SK-N-SH treated with all-trans-retinoic acid at 6 μM for 48 hours (cell line): ENCODE results near the gene OR2S2.

Experiments used
- ATAC-seq: fragments of 200-7000 bp; cut with Tn5 transposase; 3 replicates; pipeline ENCODE4 v1.9.1; 2020; ENCODE audit warnings: mild to moderate bottlenecking, moderate library complexity
- ARNTL ChIP-seq: fragments of 450-650 bp; formaldehyde crosslinking; IDR thresholded peaks from 2 replicates; pipeline ENCODE4 v1.5.0; 2020; ENCODE audit warnings: low read depth, mild to moderate bottlenecking, moderate library complexity, borderline replicate concordance
- BACH2 ChIP-seq: fragments of 250-450 bp; sonication (Bioruptor Pico); IDR thresholded peaks from 2 replicates; pipeline ENCODE4 v1.9.0; 2021; ENCODE audit warnings: mild to moderate bottlenecking, borderline replicate concordance
- CREB5 ChIP-seq: fragments of 250-450 bp; sonication (Bioruptor Pico); IDR thresholded peaks from 2 replicates; pipeline ENCODE4 v1.5.1; 2020; ENCODE audit warnings: low read depth, mild to moderate bottlenecking, moderate library complexity
- CSDC2 ChIP-seq: fragments of 250-450 bp; sonication (Bioruptor Pico); IDR thresholded peaks from 2 replicates; pipeline ENCODE4 v1.5.0; 2020; ENCODE audit warnings: mild to moderate bottlenecking, moderate library complexity
- CSRNP3 ChIP-seq: fragments of 250-450 bp; sonication (Bioruptor Pico); IDR thresholded peaks from 2 replicates; pipeline ENCODE4 v1.5.1; 2021; ENCODE audit warnings: mild to moderate bottlenecking, moderate library complexity
- GLIS3 ChIP-seq: fragments of 250-450 bp; sonication (Bioruptor Pico); IDR thresholded peaks from 2 replicates; pipeline ENCODE4 v1.5.0; 2020; ENCODE audit warnings: mild to moderate bottlenecking, moderate library complexity
- ISL1 ChIP-seq: fragments of 250-450 bp; sonication (Bioruptor Pico); IDR thresholded peaks from 2 replicates; pipeline ENCODE4 v2.1.2; 2022; ENCODE audit warnings: mild to moderate bottlenecking, moderate library complexity
- PATZ1 ChIP-seq: fragments of 250-450 bp; sonication (Bioruptor Pico); IDR thresholded peaks from 2 replicates; pipeline ENCODE4 v1.8.0; 2020; ENCODE audit warnings: mild to moderate bottlenecking, moderate library complexity, borderline replicate concordance
- POU6F1 ChIP-seq: fragments of 250-450 bp; sonication (Bioruptor Pico); IDR thresholded peaks from 2 replicates; pipeline ENCODE4 v1.8.0; 2021; ENCODE audit warnings: low read depth, mild to moderate bottlenecking, moderate library complexity, borderline replicate concordance
- PPARA ChIP-seq: fragments of 250-450 bp; sonication (Bioruptor Pico); IDR thresholded peaks from 2 replicates; pipeline ENCODE4 v1.5.0; 2020; ENCODE audit warnings: mild to moderate bottlenecking, borderline replicate concordance
- RARB ChIP-seq: fragments of 250-450 bp; sonication (Bioruptor Pico); IDR thresholded peaks from 2 replicates; pipeline ENCODE4 v1.8.0; 2021; ENCODE audit warnings: mild to moderate bottlenecking, moderate library complexity
- SNAI2 ChIP-seq: fragments of 250-450 bp; sonication (Bioruptor Pico); IDR thresholded peaks from 2 replicates; pipeline ENCODE4 v1.5.0; 2020; ENCODE audit warnings: mild to moderate bottlenecking, moderate library complexity
- TCF4 ChIP-seq: fragments of 250-450 bp; sonication (Bioruptor Pico); IDR thresholded peaks from 2 replicates; pipeline ENCODE4 v1.8.0; 2021; ENCODE audit warnings: mild to moderate bottlenecking, moderate library complexity, borderline replicate concordance
- TOX ChIP-seq: fragments of 250-450 bp; sonication (Bioruptor Pico); IDR thresholded peaks from 2 replicates; pipeline ENCODE4 v1.8.0; 2021; ENCODE audit warnings: mild to moderate bottlenecking, moderate library complexity, borderline replicate concordance
- TSHZ2 ChIP-seq: fragments of 250-450 bp; sonication (Bioruptor Pico); IDR thresholded peaks from 2 replicates; pipeline ENCODE4 v1.5.0; 2020; ENCODE audit warnings: mild to moderate bottlenecking, moderate library complexity
- ZC3H10 ChIP-seq: fragments of 250-450 bp; sonication (Bioruptor Pico); IDR thresholded peaks from 2 replicates; pipeline ENCODE4 v1.5.1; 2021; ENCODE audit warnings: mild to moderate bottlenecking, moderate library complexity
- ZFP3 ChIP-seq: fragments of 250-450 bp; sonication (Bioruptor Pico); IDR thresholded peaks from 2 replicates; pipeline ENCODE4 v1.5.0; 2020; ENCODE audit warnings: mild to moderate bottlenecking, moderate library complexity
- ZFP30 ChIP-seq: fragments of 450-650 bp; formaldehyde crosslinking; IDR thresholded peaks from 2 replicates; pipeline ENCODE4 v1.5.0; 2022; ENCODE audit warnings: mild to moderate bottlenecking, moderate library complexity
- ZNF565 ChIP-seq: fragments of 450-650 bp; formaldehyde crosslinking; conservative IDR thresholded peaks from 2 replicates; pipeline ENCODE4 v1.5.0; 2020; ENCODE audit warnings: low read depth, mild to moderate bottlenecking, moderate library complexity
- ZNF70 ChIP-seq: fragments of 450-650 bp; formaldehyde crosslinking; IDR thresholded peaks from 2 replicates; pipeline ENCODE4 v1.5.0; 2020; ENCODE audit warnings: mild to moderate bottlenecking, moderate library complexity

Gene OR2S2

GRCh38 chr9:35920051-35920620, 37.8 kb downstream of the OR2S2 start:
- ATAC-seq: no peak
- TF ChIP-seq GLIS3 (no peak), ISL1 (CRISPR knock-in tag) (no peak), BACH2 (no peak), PPARA (no peak), ZC3H10 (no peak), ZFP3 (no peak), ZFP30 (no peak), ZNF565 (CRISPR knock-in tag) (no peak), CSDC2 (CRISPR knock-in tag) (no peak), ARNTL (no peak), RARB (CRISPR knock-in tag) (no peak), CREB5 (no peak), PATZ1 (CRISPR knock-in tag) (no peak)

- no peak for TF ChIP-seq BACH2
- no peak for TF ChIP-seq PATZ1 (CRISPR knock-in tag)
- no peak for TF ChIP-seq ZC3H10
- no peak for TF ChIP-seq CSRNP3 (CRISPR knock-in tag)
- TF ChIP-seq POU6F1: no peak
- TF ChIP-seq ARNTL: no peak
- TF ChIP-seq CSDC2 (CRISPR knock-in tag): no peak
- TF ChIP-seq PPARA: no peak
- no peak for TF ChIP-seq SNAI2 (CRISPR knock-in tag)
- no peak for TF ChIP-seq ZFP3
- TF ChIP-seq TCF4 (CRISPR knock-in tag): no peak
- no peak for TF ChIP-seq ZNF565 (CRISPR knock-in tag)
- TF ChIP-seq TOX (CRISPR knock-in tag): no peak
- no peak for TF ChIP-seq ZFP30
- no peak for TF ChIP-seq GLIS3
- no peak for ATAC-seq
Measured at GRCh38 chr9:35919212-35920008, 38.5 kb downstream of the OR2S2 start.

- no peak for ATAC-seq
- TF ChIP-seq SNAI2 (CRISPR knock-in tag): no peak
- TF ChIP-seq TOX (CRISPR knock-in tag): no peak
- no peak for TF ChIP-seq ZNF70 (CRISPR knock-in tag)
- no peak for TF ChIP-seq POU6F1
- no peak for TF ChIP-seq BACH2
- no peak for TF ChIP-seq ZNF565 (CRISPR knock-in tag)
- no peak for TF ChIP-seq ISL1 (CRISPR knock-in tag)
- TF ChIP-seq CREB5: no peak
- TF ChIP-seq ZFP3: no peak
- no peak for TF ChIP-seq TSHZ2
- TF ChIP-seq ZFP30: no peak
- no peak for TF ChIP-seq TCF4 (CRISPR knock-in tag)
- TF ChIP-seq RARB (CRISPR knock-in tag): no peak
- no peak for TF ChIP-seq ZC3H10
- TF ChIP-seq, all 23 proteins: peak for 0
Measured at GRCh38 chr9:35918780-35919179, 39.2 kb downstream of the OR2S2 start.
